Activated effector memory CD4-positive, alpha-beta T cell treated with Interleukin-2 at 50 U/mL for 16 hours (primary cell): Measurements from ENCODE around the gene ZDHHC11B.
A peak's percentile ranks its signal among the peaks of the same experiment; 100 is the strongest.
"Not testable (repeated sequence)": the region's sequence is repeated elsewhere in the genome, so short reads cannot be mapped to it uniquely, and the experiment has no call there.

ENCODE experiments used
- DNase-seq: peaks from one replicate; pipeline ENCODE4 v3.0.0-alpha.2; 2020

ZDHHC11B gene

GRCh38 chr5:683551-684481, 100.7 kb downstream of the ZDHHC11B start:
- no peak for DNase-seq

GRCh38 chr5:682651-683358, 101.7 kb downstream of the ZDHHC11B start:
- DNase-seq: not testable (repeated sequence)

- DNase-seq: not testable (repeated sequence)
These were observed 102.3 kb downstream of the ZDHHC11B start for GRCh38 chr5:682216-682615.

- DNase-seq: not testable (repeated sequence)
These were observed 103.0 kb downstream of the ZDHHC11B start for GRCh38 chr5:681317-682191.

- DNase-seq: not testable (repeated sequence)
These were observed 103.7 kb downstream of the ZDHHC11B start for GRCh38 chr5:680836-681235.

GRCh38 chr5:680118-680795, 104.3 kb downstream of the ZDHHC11B start:
- not testable (repeated sequence) for DNase-seq

GRCh38 chr5:679166-679895, 105.2 kb downstream of the ZDHHC11B start:
- not testable (repeated sequence) for DNase-seq

- not testable (repeated sequence) for DNase-seq
These were observed 106.0 kb downstream of the ZDHHC11B start for GRCh38 chr5:678521-678920.

GRCh38 chr5:677131-678101, 107.1 kb downstream of the ZDHHC11B start:
- DNase-seq: no peak

GRCh38 chr5:676699-677076, 107.8 kb downstream of the ZDHHC11B start:
- DNase-seq: no peak

- no peak for DNase-seq
These were observed 108.4 kb downstream of the ZDHHC11B start for GRCh38 chr5:675871-676698.

- no peak for DNase-seq
These were observed 109.2 kb downstream of the ZDHHC11B start for GRCh38 chr5:675111-675870.

GRCh38 chr5:674630-675011, 109.9 kb downstream of the ZDHHC11B start:
- no peak for DNase-seq

GRCh38 chr5:673831-674629, 110.5 kb downstream of the ZDHHC11B start:
- no peak for DNase-seq

- no peak for DNase-seq
These were observed 111.2 kb downstream of the ZDHHC11B start for GRCh38 chr5:673161-673830.

GRCh38 chr5:672329-673160, 112.0 kb downstream of the ZDHHC11B start:
- DNase-seq: peak; percentile 59
